ENCODE results near the gene GALNT9. TPM values are rescaled to one million over a fixed set of nuclear protein-coding genes. Genes with fewer than 3 reads are reported as not detected.
"Not testable (repeated sequence)": the region's sequence is repeated elsewhere in the genome, so short reads cannot be mapped to it uniquely, and the experiment has no call there.

The GALNT9 gene
- total and polyA plus RNA-seq, 12 donors, result 0.01 to 0.19 TPM; not detected in 10

GRCh38 chr12:132360410-132360809, 31.0 kb upstream of the GALNT9 start:
- no peaks in the 10 kb centered on the region for H3K36me3 ChIP-seq
- no peaks in the 10 kb centered on the region for H3K4me1 ChIP-seq
- no peak overlapping the region for H3K27ac ChIP-seq
- H3K27me3 ChIP-seq, result peaks cover 0 to 21% (median 15%) of the 10 kb centered on the region in 7 donors
- H3K9me3 ChIP-seq, result peaks cover 0 to 7% (median 0%) of the 10 kb centered on the region in 11 donors
- H3K4me3 ChIP-seq, result no peak overlapping the region
- intact Hi-C loops (cut with DNase I), result no loop called here
- no peak for ATAC-seq
- DNase-seq, result no peak
- WGBS, 2 donors, result 77 to 78% methylated on average over 7 of the region's 7 CpGs
- TF ChIP-seq, protein P1, sequence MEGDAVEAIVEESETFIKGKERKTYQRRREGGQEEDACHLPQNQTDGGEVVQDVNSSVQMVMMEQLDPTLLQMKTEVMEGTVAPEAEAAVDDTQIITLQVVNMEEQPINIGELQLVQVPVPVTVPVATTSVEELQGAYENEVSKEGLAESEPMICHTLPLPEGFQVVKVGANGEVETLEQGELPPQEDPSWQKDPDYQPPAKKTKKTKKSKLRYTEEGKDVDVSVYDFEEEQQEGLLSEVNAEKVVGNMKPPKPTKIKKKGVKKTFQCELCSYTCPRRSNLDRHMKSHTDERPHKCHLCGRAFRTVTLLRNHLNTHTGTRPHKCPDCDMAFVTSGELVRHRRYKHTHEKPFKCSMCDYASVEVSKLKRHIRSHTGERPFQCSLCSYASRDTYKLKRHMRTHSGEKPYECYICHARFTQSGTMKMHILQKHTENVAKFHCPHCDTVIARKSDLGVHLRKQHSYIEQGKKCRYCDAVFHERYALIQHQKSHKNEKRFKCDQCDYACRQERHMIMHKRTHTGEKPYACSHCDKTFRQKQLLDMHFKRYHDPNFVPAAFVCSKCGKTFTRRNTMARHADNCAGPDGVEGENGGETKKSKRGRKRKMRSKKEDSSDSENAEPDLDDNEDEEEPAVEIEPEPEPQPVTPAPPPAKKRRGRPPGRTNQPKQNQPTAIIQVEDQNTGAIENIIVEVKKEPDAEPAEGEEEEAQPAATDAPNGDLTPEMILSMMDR (IDR thresholded peaks at IDR 0.05), result no peak

DNA sequence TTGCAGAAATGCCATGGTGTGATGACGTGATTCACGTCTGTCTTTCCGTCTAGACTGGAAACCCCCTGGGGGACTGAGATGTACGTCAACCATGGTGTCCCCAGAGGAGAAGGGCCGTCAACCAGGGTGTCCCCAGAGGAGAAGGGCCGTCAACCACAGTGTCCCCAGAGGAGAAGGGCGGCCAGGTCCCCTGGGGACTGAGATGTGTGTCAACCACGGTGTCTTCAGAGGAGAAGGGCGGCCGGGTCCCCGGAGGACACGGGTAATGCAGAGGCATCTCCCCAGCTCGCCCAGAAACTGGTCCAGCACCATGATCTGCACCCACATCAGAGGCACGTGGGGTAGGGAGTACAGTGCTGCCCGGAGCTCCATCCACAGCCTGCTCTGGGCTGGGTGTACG, 30.6 kb upstream of the GALNT9 start:
- H3K4me1 ChIP-seq, result no peaks in the 10 kb centered on the region
- H3K27me3 ChIP-seq, result peaks cover 0 to 23% (median 19%) of the 10 kb centered on the region in 7 donors
- no peak overlapping the region for H3K4me3 ChIP-seq
- TF ChIP-seq, protein P1 (IDR thresholded peaks at IDR 0.05), result no peak
- H3K27ac ChIP-seq, result no peak overlapping the region
- no peak for DNase-seq
- H3K36me3 ChIP-seq, result no peaks in the 10 kb centered on the region
- peaks cover 0 to 7% (median 0%) of the 10 kb centered on the region in 11 donors for H3K9me3 ChIP-seq
- ATAC-seq, result no peak
- intact Hi-C loops (cut with DNase I), result no loop called here
- WGBS, 2 donors, result 83 to 85% methylated on average over 16 of the region's 16 CpGs

- intact Hi-C loops (cut with DNase I), result no loop called here
- no peak overlapping the region for H3K27ac ChIP-seq
- H3K36me3 ChIP-seq, result no peaks in the 10 kb centered on the region
- TF ChIP-seq, protein P1 (IDR thresholded peaks at IDR 0.05), result no peak
- DNase-seq (no peak), ATAC-seq (no peak)
- peaks cover 0 to 7% (median 0%) of the 10 kb centered on the region in 11 donors for H3K9me3 ChIP-seq
- no peak overlapping the region for H3K4me3 ChIP-seq
- no peaks in the 10 kb centered on the region for H3K4me1 ChIP-seq
- WGBS, 2 donors, result 87 to 92% methylated on average over 14 of the region's 14 CpGs
- H3K27me3 ChIP-seq, result peaks cover 0 to 27% (median 22%) of the 10 kb centered on the region in 7 donors
These were observed 30.2 kb upstream of the GALNT9 start for GRCh38 chr12:132359551-132359950.

- H3K36me3 ChIP-seq; H3K9me3 ChIP-seq; ATAC-seq; H3K4me3 ChIP-seq; H3K27ac ChIP-seq; intact Hi-C loops (cut with DNase I); DNase-seq; H3K4me1 ChIP-seq: not testable (repeated sequence)
- peaks cover 0 to 36% (median 29%) of the 10 kb centered on the region in 7 donors for H3K27me3 ChIP-seq
- 89 to 92% methylated on average over 42 to 43 of the region's 57 CpGs for WGBS, 2 donors
These were observed 29.1 kb upstream of the GALNT9 start for GRCh38 chr12:132358241-132359225.

Measured in heart right ventricle (tissue), 16 donors.